Peyer's patch (tissue), 4 donors: ENCODE data around the gene SCAP.

Source experiments
- POLR2A ChIP-seq, 2 donors: fragments of 450-650 bp; IDR thresholded peaks; one replicate each; pipeline ENCODE4 v1.5.1; 2017; ENCODE audit warnings: antibody characterized with exemption in 2 of 2, mild to moderate bottlenecking in 2 of 2, moderate library complexity in 2 of 2
- TF ChIP-seq, protein P1 (sequence below), 6 experiments: fragments of 450-650 bp in 4 of 6; fragments of 200-600 bp in 2 of 6; sonication (generic) in 1 of 6; IDR thresholded peaks; one replicate each; pipeline ENCODE4 v1.5.1; 2017 to 2019; ENCODE audit warnings: antibody characterized with exemption in 6 of 6, mild to moderate bottlenecking in 3 of 6, moderate library complexity in 1 of 6

DNA sequence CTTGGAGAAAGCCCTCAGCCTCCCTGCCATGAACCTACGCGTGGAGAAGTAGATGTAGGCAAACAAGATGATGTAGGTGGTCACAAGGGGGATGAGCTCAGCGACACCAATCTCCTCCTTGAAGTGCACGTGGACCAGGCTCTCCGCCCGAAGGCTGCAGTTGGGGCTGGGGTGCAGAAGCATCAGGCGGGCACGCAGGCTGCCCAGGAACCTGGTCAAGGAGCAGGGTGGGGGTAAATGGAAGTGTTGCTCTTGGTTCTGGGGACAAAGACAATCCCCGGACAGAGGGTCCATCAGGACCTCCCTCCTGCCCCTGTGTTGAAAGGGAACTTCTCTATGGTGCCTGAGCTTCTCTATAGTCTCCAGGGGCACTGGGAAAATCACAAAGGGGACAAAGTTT lies 49.8 kb downstream of the SCAP start:
- TF ChIP-seq, protein P1, sequence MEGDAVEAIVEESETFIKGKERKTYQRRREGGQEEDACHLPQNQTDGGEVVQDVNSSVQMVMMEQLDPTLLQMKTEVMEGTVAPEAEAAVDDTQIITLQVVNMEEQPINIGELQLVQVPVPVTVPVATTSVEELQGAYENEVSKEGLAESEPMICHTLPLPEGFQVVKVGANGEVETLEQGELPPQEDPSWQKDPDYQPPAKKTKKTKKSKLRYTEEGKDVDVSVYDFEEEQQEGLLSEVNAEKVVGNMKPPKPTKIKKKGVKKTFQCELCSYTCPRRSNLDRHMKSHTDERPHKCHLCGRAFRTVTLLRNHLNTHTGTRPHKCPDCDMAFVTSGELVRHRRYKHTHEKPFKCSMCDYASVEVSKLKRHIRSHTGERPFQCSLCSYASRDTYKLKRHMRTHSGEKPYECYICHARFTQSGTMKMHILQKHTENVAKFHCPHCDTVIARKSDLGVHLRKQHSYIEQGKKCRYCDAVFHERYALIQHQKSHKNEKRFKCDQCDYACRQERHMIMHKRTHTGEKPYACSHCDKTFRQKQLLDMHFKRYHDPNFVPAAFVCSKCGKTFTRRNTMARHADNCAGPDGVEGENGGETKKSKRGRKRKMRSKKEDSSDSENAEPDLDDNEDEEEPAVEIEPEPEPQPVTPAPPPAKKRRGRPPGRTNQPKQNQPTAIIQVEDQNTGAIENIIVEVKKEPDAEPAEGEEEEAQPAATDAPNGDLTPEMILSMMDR (IDR thresholded peaks at IDR 0.05), result no peak
- TF ChIP-seq POLR2A (IDR thresholded peaks at IDR 0.05), result no peak
